ENCODE data around the gene TMEM191C.
"Not testable (repeated sequence)": the region's sequence is repeated elsewhere in the genome, so short reads cannot be mapped to it uniquely, and the experiment has no call there.

The TMEM191C gene

GRCh38 chr22:21487723-21488122, 20.5 kb downstream of the TMEM191C start:
- DNase-seq = not testable (repeated sequence)

GRCh38 chr22:21489149-21489680, 22.0 kb downstream of the TMEM191C start:
- DNase-seq = not testable (repeated sequence)

GRCh38 chr22:21490556-21490955, 23.4 kb downstream of the TMEM191C start:
- DNase-seq = not testable (repeated sequence)

DNA sequence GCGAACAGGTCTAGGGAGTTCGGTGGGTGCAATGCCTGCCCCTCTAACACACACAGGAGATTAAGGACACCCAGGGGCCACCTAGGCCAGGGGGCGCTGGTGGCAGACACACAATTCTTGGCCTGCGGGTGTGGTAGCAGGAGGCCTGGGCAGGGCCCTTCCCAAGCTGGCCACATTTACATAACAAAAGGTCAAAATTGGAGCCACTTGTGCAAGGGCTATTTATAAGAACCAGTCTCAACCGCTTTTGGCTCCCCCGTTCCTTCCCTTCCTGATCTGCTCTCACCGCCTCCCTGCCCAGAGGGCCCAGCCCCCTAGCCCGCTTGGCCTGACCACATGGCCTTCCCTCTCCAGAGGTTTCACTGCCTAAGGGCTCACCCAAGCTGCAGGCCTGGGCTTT, 25.1 kb downstream of the TMEM191C start:
- DNase-seq = not testable (repeated sequence)

GRCh38 chr22:21493789-21494782, 26.9 kb downstream of the TMEM191C start:
- not testable (repeated sequence) for DNase-seq

DNA sequence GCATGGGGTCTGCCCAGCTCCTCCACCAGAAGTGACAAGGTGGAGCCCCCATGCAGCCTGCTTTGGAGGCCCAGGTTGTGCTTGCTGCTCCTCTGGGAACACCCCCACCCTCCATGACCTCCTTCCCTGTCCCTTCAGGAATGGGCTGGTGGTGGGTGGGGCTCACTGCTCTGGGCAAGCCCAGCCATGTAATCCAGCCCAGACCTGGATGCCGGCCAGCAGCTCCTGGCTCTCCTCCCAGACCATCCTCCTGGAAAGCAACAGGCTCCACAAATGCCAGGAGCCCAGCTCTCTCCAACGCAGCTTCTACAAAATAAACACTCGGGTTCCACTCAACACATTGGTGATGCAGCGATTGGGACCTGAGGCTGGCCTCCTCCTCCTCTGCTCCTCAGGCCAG, 30.8 kb downstream of the TMEM191C start:
- not testable (repeated sequence) for DNase-seq

GRCh38 chr22:21498489-21498888, 31.3 kb downstream of the TMEM191C start:
- DNase-seq = not testable (repeated sequence)

- DNase-seq = not testable (repeated sequence)
Measured at GRCh38 chr22:21499623-21500506, 32.7 kb downstream of the TMEM191C start.

GRCh38 chr22:21510397-21510796, 43.2 kb downstream of the TMEM191C start:
- not testable (repeated sequence) for DNase-seq

GRCh38 chr22:21512022-21512421, 44.8 kb downstream of the TMEM191C start:
- DNase-seq = not testable (repeated sequence)

DNA sequence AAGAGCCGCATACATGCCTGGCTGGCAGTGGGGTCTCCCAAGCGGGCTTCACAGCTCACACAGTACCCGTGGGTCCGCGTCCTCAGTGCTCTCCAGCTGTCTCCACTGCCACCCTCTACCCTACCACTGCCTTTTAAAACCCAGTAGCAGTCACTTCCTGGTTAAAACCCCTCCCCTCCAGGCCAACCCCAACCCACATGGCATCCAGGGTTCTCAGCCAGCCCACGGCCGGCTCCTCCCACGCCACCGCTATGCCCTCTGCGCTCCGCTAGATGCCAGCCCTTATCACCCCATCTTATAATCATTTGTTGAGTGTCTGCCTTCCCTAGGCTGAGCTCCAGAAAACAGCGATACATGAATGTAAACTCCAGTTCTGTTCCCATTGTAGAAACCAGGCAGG, 46.9 kb downstream of the TMEM191C start:
- not testable (repeated sequence) for DNase-seq

DNA sequence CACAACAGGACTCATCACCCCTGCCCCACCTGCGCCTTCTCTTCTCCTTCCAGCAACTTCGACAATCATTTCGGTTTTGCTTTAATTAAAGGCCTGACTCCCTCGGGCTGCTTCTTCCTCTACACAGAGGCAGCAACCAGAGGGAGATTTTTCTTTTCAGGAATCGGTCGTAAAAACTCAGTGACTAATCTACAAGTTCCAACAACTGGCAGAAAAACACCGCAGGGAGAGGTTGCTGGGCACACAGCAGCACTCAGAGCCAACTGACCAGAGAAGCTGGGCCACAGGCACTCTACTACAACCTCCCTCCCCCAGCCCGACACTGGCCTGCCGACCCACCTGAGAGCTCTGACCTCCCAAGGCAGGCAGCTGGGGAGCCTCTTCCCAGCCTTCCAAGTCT, 48.0 kb downstream of the TMEM191C start:
- not testable (repeated sequence) for DNase-seq

- DNase-seq = not testable (repeated sequence)
Measured at GRCh38 chr22:21516522-21516921, 49.3 kb downstream of the TMEM191C start.

- DNase-seq = not testable (repeated sequence)
Measured at GRCh38 chr22:21516970-21517764, 50.0 kb downstream of the TMEM191C start.
